SK-N-SH treated with all-trans-retinoic acid at 6 μM for 48 hours (cell line): ENCODE results near the gene NBEA.

Source experiments
- ATAC-seq: fragments of 200-7000 bp; cut with Tn5 transposase; 3 replicates; pipeline ENCODE4 v1.9.1; 2020; ENCODE audit warnings: mild to moderate bottlenecking, moderate library complexity
- ARNTL ChIP-seq: fragments of 450-650 bp; formaldehyde crosslinking; IDR thresholded peaks from 2 replicates; pipeline ENCODE4 v1.5.0; 2020; ENCODE audit warnings: low read depth, mild to moderate bottlenecking, moderate library complexity, borderline replicate concordance
- BACH2 ChIP-seq: fragments of 250-450 bp; sonication (Bioruptor Pico); IDR thresholded peaks from 2 replicates; pipeline ENCODE4 v1.9.0; 2021; ENCODE audit warnings: mild to moderate bottlenecking, borderline replicate concordance
- CREB5 ChIP-seq: fragments of 250-450 bp; sonication (Bioruptor Pico); IDR thresholded peaks from 2 replicates; pipeline ENCODE4 v1.5.1; 2020; ENCODE audit warnings: low read depth, mild to moderate bottlenecking, moderate library complexity
- CSDC2 ChIP-seq: fragments of 250-450 bp; sonication (Bioruptor Pico); IDR thresholded peaks from 2 replicates; pipeline ENCODE4 v1.5.0; 2020; ENCODE audit warnings: mild to moderate bottlenecking, moderate library complexity
- CSRNP3 ChIP-seq: fragments of 250-450 bp; sonication (Bioruptor Pico); IDR thresholded peaks from 2 replicates; pipeline ENCODE4 v1.5.1; 2021; ENCODE audit warnings: mild to moderate bottlenecking, moderate library complexity
- ESRRG ChIP-seq: fragments of 250-450 bp; sonication (Bioruptor Pico); IDR thresholded peaks from 2 replicates; pipeline ENCODE4 v1.6.1; 2021; ENCODE audit warnings: mild to moderate bottlenecking
- GLIS3 ChIP-seq: fragments of 250-450 bp; sonication (Bioruptor Pico); IDR thresholded peaks from 2 replicates; pipeline ENCODE4 v1.5.0; 2020; ENCODE audit warnings: mild to moderate bottlenecking, moderate library complexity
- ISL1 ChIP-seq: fragments of 250-450 bp; sonication (Bioruptor Pico); IDR thresholded peaks from 2 replicates; pipeline ENCODE4 v2.1.2; 2022; ENCODE audit warnings: mild to moderate bottlenecking, moderate library complexity
- OSR1 ChIP-seq: fragments of 250-450 bp; sonication (Bioruptor Pico); IDR thresholded peaks from 2 replicates; pipeline ENCODE4 v1.8.0; 2022; ENCODE audit warnings: moderate library complexity, mild to moderate bottlenecking, inconsistent platforms
- PATZ1 ChIP-seq: fragments of 250-450 bp; sonication (Bioruptor Pico); IDR thresholded peaks from 2 replicates; pipeline ENCODE4 v1.8.0; 2020; ENCODE audit warnings: mild to moderate bottlenecking, moderate library complexity, borderline replicate concordance
- POU6F1 ChIP-seq: fragments of 250-450 bp; sonication (Bioruptor Pico); IDR thresholded peaks from 2 replicates; pipeline ENCODE4 v1.8.0; 2021; ENCODE audit warnings: low read depth, mild to moderate bottlenecking, moderate library complexity, borderline replicate concordance
- PPARA ChIP-seq: fragments of 250-450 bp; sonication (Bioruptor Pico); IDR thresholded peaks from 2 replicates; pipeline ENCODE4 v1.5.0; 2020; ENCODE audit warnings: mild to moderate bottlenecking, borderline replicate concordance
- RARB ChIP-seq: fragments of 250-450 bp; sonication (Bioruptor Pico); IDR thresholded peaks from 2 replicates; pipeline ENCODE4 v1.8.0; 2021; ENCODE audit warnings: mild to moderate bottlenecking, moderate library complexity
- SNAI2 ChIP-seq: fragments of 250-450 bp; sonication (Bioruptor Pico); IDR thresholded peaks from 2 replicates; pipeline ENCODE4 v1.5.0; 2020; ENCODE audit warnings: mild to moderate bottlenecking, moderate library complexity
- TCF4 ChIP-seq: fragments of 250-450 bp; sonication (Bioruptor Pico); IDR thresholded peaks from 2 replicates; pipeline ENCODE4 v1.8.0; 2021; ENCODE audit warnings: mild to moderate bottlenecking, moderate library complexity, borderline replicate concordance
- TOX ChIP-seq: fragments of 250-450 bp; sonication (Bioruptor Pico); IDR thresholded peaks from 2 replicates; pipeline ENCODE4 v1.8.0; 2021; ENCODE audit warnings: mild to moderate bottlenecking, moderate library complexity, borderline replicate concordance
- TSHZ2 ChIP-seq: fragments of 250-450 bp; sonication (Bioruptor Pico); IDR thresholded peaks from 2 replicates; pipeline ENCODE4 v1.5.0; 2020; ENCODE audit warnings: mild to moderate bottlenecking, moderate library complexity
- ZFP3 ChIP-seq: fragments of 250-450 bp; sonication (Bioruptor Pico); IDR thresholded peaks from 2 replicates; pipeline ENCODE4 v1.5.0; 2020; ENCODE audit warnings: mild to moderate bottlenecking, moderate library complexity
- ZFP30 ChIP-seq: fragments of 450-650 bp; formaldehyde crosslinking; IDR thresholded peaks from 2 replicates; pipeline ENCODE4 v1.5.0; 2022; ENCODE audit warnings: mild to moderate bottlenecking, moderate library complexity
- ZNF565 ChIP-seq: fragments of 450-650 bp; formaldehyde crosslinking; conservative IDR thresholded peaks from 2 replicates; pipeline ENCODE4 v1.5.0; 2020; ENCODE audit warnings: low read depth, mild to moderate bottlenecking, moderate library complexity
- ZNF70 ChIP-seq: fragments of 450-650 bp; formaldehyde crosslinking; IDR thresholded peaks from 2 replicates; pipeline ENCODE4 v1.5.0; 2020; ENCODE audit warnings: mild to moderate bottlenecking, moderate library complexity
- ZNF8 ChIP-seq: fragments of 450-650 bp; formaldehyde crosslinking; IDR thresholded peaks from 2 replicates; pipeline ENCODE4 v1.5.0; 2020; ENCODE audit warnings: mild to moderate bottlenecking, moderate library complexity

The NBEA gene

GRCh38 chr13:35279500-35279899 lies 337.4 kb downstream of the NBEA start (continued):
- no peak for TF ChIP-seq TOX (CRISPR knock-in tag)
- no peak for TF ChIP-seq ESRRG (CRISPR knock-in tag)
- TF ChIP-seq ZNF8 (CRISPR knock-in tag) = no peak
- no peak for TF ChIP-seq CSDC2 (CRISPR knock-in tag)
- TF ChIP-seq RARB (CRISPR knock-in tag) = no peak
- TF ChIP-seq, all 23 proteins: peak for 0

GRCh38 chr13:35283856-35284255 lies 341.8 kb downstream of the NBEA start:
- no peak for ATAC-seq
- no peak for TF ChIP-seq TCF4 (CRISPR knock-in tag)
- no peak for TF ChIP-seq RARB (CRISPR knock-in tag)
- no peak for TF ChIP-seq PPARA (CRISPR knock-in tag)
- TF ChIP-seq SNAI2 (CRISPR knock-in tag) = no peak
- no peak for TF ChIP-seq BACH2 (CRISPR knock-in tag)
- no peak for TF ChIP-seq ESRRG (CRISPR knock-in tag)
- no peak for TF ChIP-seq PATZ1 (CRISPR knock-in tag)
- no peak for TF ChIP-seq CREB5 (CRISPR knock-in tag)
- TF ChIP-seq ISL1 (CRISPR knock-in tag) = no peak
- TF ChIP-seq OSR1 (CRISPR knock-in tag) = no peak
- TF ChIP-seq ZFP3 = no peak
- no peak for TF ChIP-seq ZNF70 (CRISPR knock-in tag)
- no peak for TF ChIP-seq TSHZ2
- no peak for TF ChIP-seq ZNF565 (CRISPR knock-in tag)
- no peak for TF ChIP-seq GLIS3 (CRISPR knock-in tag)
- TF ChIP-seq ZFP30 (CRISPR knock-in tag) = no peak
- no peak for TF ChIP-seq CSRNP3 (CRISPR knock-in tag)
- TF ChIP-seq, all 23 proteins: peak for 0

GRCh38 chr13:35285677-35286076 lies 343.6 kb downstream of the NBEA start:
- no peak for ATAC-seq
- TF ChIP-seq RARB (CRISPR knock-in tag) (no peak), ISL1 (CRISPR knock-in tag) (no peak), ZFP3 (no peak), POU6F1 (CRISPR knock-in tag) (no peak), TOX (CRISPR knock-in tag) (no peak), PATZ1 (CRISPR knock-in tag) (no peak), TSHZ2 (no peak), CREB5 (CRISPR knock-in tag) (no peak), OSR1 (CRISPR knock-in tag) (no peak), ZNF8 (CRISPR knock-in tag) (no peak), CSDC2 (CRISPR knock-in tag) (no peak), PPARA (CRISPR knock-in tag) (no peak), TCF4 (CRISPR knock-in tag) (no peak), ARNTL (CRISPR knock-in tag) (no peak), GLIS3 (CRISPR knock-in tag) (no peak)
